Measurements from ENCODE around the gene RIC8B. TPM values are rescaled to one million over a fixed set of nuclear protein-coding genes. Genes with fewer than 3 reads are reported as not detected.

The RIC8B gene
- total RNA-seq, 1 donor from 2014 or later = 29.8 TPM

GRCh38 chr12:106865683-106866082 lies 91.2 kb downstream of the RIC8B start:
- no peak for DNase-seq (ENCODE audit: low spot score in 2 of 2)
- no peak for FAIRE-seq

GRCh38 chr12:106866426-106867080 lies 92.1 kb downstream of the RIC8B start:
- DNase-seq (ENCODE audit: low spot score in 2 of 2) (no peak), FAIRE-seq (no peak)

- FAIRE-seq (no peak), DNase-seq (ENCODE audit: low spot score in 2 of 2) (no peak)
Observed at GRCh38 chr12:106867651-106868050, 93.2 kb downstream of the RIC8B start.

- FAIRE-seq (no peak), DNase-seq (ENCODE audit: low spot score in 2 of 2) (no peak)
Observed at GRCh38 chr12:106868982-106869700, 94.7 kb downstream of the RIC8B start.

- no peak for DNase-seq (ENCODE audit: low spot score in 2 of 2)
- no peak for FAIRE-seq
Observed at GRCh38 chr12:106870116-106870515, 95.6 kb downstream of the RIC8B start.

GRCh38 chr12:106871477-106871876 lies 97.0 kb downstream of the RIC8B start:
- no peak for FAIRE-seq

GRCh38 chr12:106873983-106874382 lies 99.5 kb downstream of the RIC8B start:
- DNase-seq (ENCODE audit: low spot score in 2 of 2) (no peak), FAIRE-seq (no peak)

More at GRCh38 chr12:106871477-106871876, 97.0 kb downstream of the RIC8B start:
- DNase-seq (ENCODE audit: low spot score in 2 of 2) = no peak

- DNase-seq (ENCODE audit: low spot score in 2 of 2) (no peak), FAIRE-seq (no peak)
Observed at GRCh38 chr12:106878804-106879203, 104.3 kb downstream of the RIC8B start.

GRCh38 chr12:106879612-106880011 lies 105.1 kb downstream of the RIC8B start:
- FAIRE-seq (no peak), DNase-seq (ENCODE audit: low spot score in 2 of 2) (no peak)

GRCh38 chr12:106883426-106883825 lies 108.9 kb downstream of the RIC8B start:
- DNase-seq (ENCODE audit: low spot score in 2 of 2) = no peak
- FAIRE-seq = no peak

- no peak for DNase-seq (ENCODE audit: low spot score in 2 of 2)
- FAIRE-seq = no peak
Observed at GRCh38 chr12:106885026-106885425, 110.5 kb downstream of the RIC8B start.

- FAIRE-seq (no peak), DNase-seq (ENCODE audit: low spot score in 2 of 2) (no peak)
Observed at GRCh38 chr12:106885541-106886249, 111.2 kb downstream of the RIC8B start.

- DNase-seq (ENCODE audit: low spot score in 2 of 2) (no peak), FAIRE-seq (no peak)
Observed at GRCh38 chr12:106886932-106887331, 112.5 kb downstream of the RIC8B start.

- FAIRE-seq (no peak), DNase-seq (ENCODE audit: low spot score in 2 of 2) (no peak)
Observed at GRCh38 chr12:106888348-106888970, 114.0 kb downstream of the RIC8B start.

- FAIRE-seq (no peak), DNase-seq (ENCODE audit: low spot score in 2 of 2) (no peak)
Observed at GRCh38 chr12:106889326-106889725, 114.8 kb downstream of the RIC8B start.

GRCh38 chr12:106889950-106890626 lies 115.6 kb downstream of the RIC8B start:
- DNase-seq (ENCODE audit: low spot score in 2 of 2) (no peak), FAIRE-seq (no peak)

- DNase-seq (ENCODE audit: low spot score in 2 of 2) (no peak), FAIRE-seq (no peak)
Observed at GRCh38 chr12:106892075-106892474, 117.6 kb downstream of the RIC8B start.

- no peak for DNase-seq (ENCODE audit: low spot score in 2 of 2)
- FAIRE-seq = no peak
Observed at GRCh38 chr12:106893451-106893850, 119.0 kb downstream of the RIC8B start.

GRCh38 chr12:106894774-106895173 lies 120.3 kb downstream of the RIC8B start:
- DNase-seq (ENCODE audit: low spot score in 2 of 2) (no peak), FAIRE-seq (no peak)

GRCh38 chr12:106896603-106897002 lies 122.1 kb downstream of the RIC8B start:
- FAIRE-seq = no peak
- no peak for DNase-seq (ENCODE audit: low spot score in 2 of 2)

Data from frontal cortex (tissue), 4 donors.